SK-MEL-5 (cell line): ENCODE measurements around the gene MICAL3. TPM values are rescaled to one million over a fixed set of nuclear protein-coding genes. Genes with fewer than 3 reads are reported as not detected.
"Not testable (repeated sequence)": the region's sequence is repeated elsewhere in the genome, so short reads cannot be mapped to it uniquely, and the experiment has no call there.

Experiments used
- DNase-seq: peaks from one replicate; pipeline ENCODE4 v3.0.0-alpha.2; 2016; ENCODE audit warnings: low read depth, low spot score
- in situ Hi-C: cut with HindIII; loops from 2 replicates; pipeline ENCODE4 v1.10.0; 2016; ENCODE audit warnings: low sequenced_read_pairs, high pct_unique_total_duplicates, low pct_unique_long_range_greater_than_20kb
- total RNA-seq: library from RNA; depleted of rRNA; stranded (reverse); fragments of >200 nt; shearing (Covaris generic); gene quantifications from 2 replicates; pipeline ENCODE4 v1.2.3, GENCODE V29; 2014

The MICAL3 gene
- total RNA-seq, 1 experiment from 2014 or later = 36.6 TPM

GRCh38 chr22:18042685-18043084 is 18.3 kb upstream of the MICAL3 start:
- DNase-seq = no peak
- in situ Hi-C loops = no loop called here

- DNase-seq, in situ Hi-C loops: not testable (repeated sequence)
These were observed 16.5 kb upstream of the MICAL3 start for GRCh38 chr22:18040898-18041297.

GRCh38 chr22:18035751-18036150 is 11.4 kb upstream of the MICAL3 start:
- DNase-seq = no peak
- in situ Hi-C loops = no loop called here

GRCh38 chr22:18034076-18034475 is 9.7 kb upstream of the MICAL3 start:
- in situ Hi-C loops = no loop called here
- DNase-seq = no peak

GRCh38 chr22:18033204-18033998 is 9.0 kb upstream of the MICAL3 start:
- in situ Hi-C loops = no loop called here
- DNase-seq = no peak

GRCh38 chr22:18032455-18033101 is 8.2 kb upstream of the MICAL3 start:
- DNase-seq = no peak
- in situ Hi-C loops = no loop called here

GRCh38 chr22:18031695-18032454 is 7.5 kb upstream of the MICAL3 start:
- DNase-seq = peak; percentile 49
- in situ Hi-C loops = no loop called here

- in situ Hi-C loops = no loop called here
These were observed 5.4 kb upstream of the MICAL3 start for GRCh38 chr22:18029686-18030267.

GRCh38 chr22:18028817-18029527 is 4.6 kb upstream of the MICAL3 start:
- in situ Hi-C loops = no loop called here
- DNase-seq = no peak

More at GRCh38 chr22:18029686-18030267, 5.4 kb upstream of the MICAL3 start:
- no peak for DNase-seq

- DNase-seq, in situ Hi-C loops: not testable (repeated sequence)
These were observed 1.5 kb upstream of the MICAL3 start for GRCh38 chr22:18025898-18026297.

- DNase-seq = no peak
- in situ Hi-C loops = no loop called here
These were observed 777 bp upstream of the MICAL3 start for GRCh38 chr22:18024956-18025720.

GRCh38 chr22:18023509-18024275 is 669 bp downstream of the MICAL3 start:
- peak; percentile 86 for DNase-seq
- in situ Hi-C loops = no loop called here

GRCh38 chr22:18022876-18023275 is 1.5 kb downstream of the MICAL3 start:
- no peak for DNase-seq
- in situ Hi-C loops = no loop called here

- DNase-seq = no peak
- in situ Hi-C loops = no loop called here
These were observed 2.9 kb downstream of the MICAL3 start for GRCh38 chr22:18021431-18021830.

GRCh38 chr22:18020743-18021142 is 3.6 kb downstream of the MICAL3 start:
- in situ Hi-C loops, DNase-seq: not testable (repeated sequence)

- in situ Hi-C loops = no loop called here
These were observed 10.4 kb downstream of the MICAL3 start for GRCh38 chr22:18013947-18014346.

More at GRCh38 chr22:18013947-18014346, 10.4 kb downstream of the MICAL3 start:
- DNase-seq = no peak
